ENCODE data around the gene PDE6H.
A peak's percentile ranks its signal among the peaks of the same experiment; 100 is the strongest.

The PDE6H gene

GRCh38 chr12:14946162-14946561 is 26.7 kb upstream of the PDE6H start:
- ATAC-seq (no peak), DNase-seq (no peak)
- H3K4me3 Mint-ChIP-seq = peak overlapping the region in 1 of 2 donors; percentile 95
- no peaks in the 10 kb centered on the region for H3K27me3 Mint-ChIP-seq
- peak overlapping the region; percentile 49 to 88 for H3K27ac Mint-ChIP-seq
- H3K9me3 Mint-ChIP-seq = no peaks in the 10 kb centered on the region
- peaks cover 63% of the 10 kb centered on the region for H3K4me1 Mint-ChIP-seq

GRCh38 chr12:14946861-14947260 is 26.0 kb upstream of the PDE6H start:
- DNase-seq (no peak), ATAC-seq (no peak)
- H3K27ac Mint-ChIP-seq = peak overlapping the region in 1 of 2 donors; percentile 88
- no peaks in the 10 kb centered on the region for H3K9me3 Mint-ChIP-seq
- peaks cover 70% of the 10 kb centered on the region for H3K4me1 Mint-ChIP-seq
- H3K4me3 Mint-ChIP-seq = peak overlapping the region; percentile 67 to 95
- no peaks in the 10 kb centered on the region for H3K27me3 Mint-ChIP-seq

DNA sequence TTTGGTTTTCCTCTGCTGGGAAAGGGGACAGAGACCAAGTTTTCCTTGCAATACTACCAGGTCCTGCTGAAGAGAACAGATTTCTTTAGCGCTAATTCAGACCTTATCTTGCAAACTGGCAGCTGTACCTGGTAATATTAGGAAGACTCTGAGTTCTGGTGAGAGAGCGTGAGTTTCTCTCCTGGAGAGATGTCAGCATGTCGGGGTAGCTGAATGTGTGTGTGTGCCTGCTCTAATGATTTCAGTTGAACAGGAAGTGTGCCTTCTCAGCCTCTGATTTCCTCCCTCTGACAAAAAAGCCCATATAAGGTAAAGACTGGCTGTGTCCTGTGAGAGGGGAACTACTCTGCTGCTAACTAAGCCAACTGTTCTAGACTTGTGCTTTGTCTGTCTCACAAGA is 24.2 kb upstream of the PDE6H start:
- Mint-ChIP-seq H3K4me3 (peak overlapping the region; percentile 81 to 95), H3K9me3 (no peaks in the 10 kb centered on the region), H3K4me1 (peaks cover 87% of the 10 kb centered on the region), H3K27me3 (no peaks in the 10 kb centered on the region), H3K27ac (peak overlapping the region; percentile 85 to 100)
- DNase-seq (peak; percentile 43 to 64), ATAC-seq (peak; percentile 88)

- H3K4me1 Mint-ChIP-seq = peaks cover 93% of the 10 kb centered on the region
- no peaks in the 10 kb centered on the region for H3K27me3 Mint-ChIP-seq
- peak in 1 of 2 donors; percentile 47 for DNase-seq
- ATAC-seq = no peak
- H3K9me3 Mint-ChIP-seq = no peaks in the 10 kb centered on the region
- H3K27ac Mint-ChIP-seq = peak overlapping the region; percentile 56 to 100
- peak overlapping the region; percentile 55 to 95 for H3K4me3 Mint-ChIP-seq
Observed at GRCh38 chr12:14949631-14950030, 23.2 kb upstream of the PDE6H start.

GRCh38 chr12:14950421-14950820 is 22.4 kb upstream of the PDE6H start:
- Mint-ChIP-seq H3K27ac (peak overlapping the region; percentile 0 to 100), H3K9me3 (no peaks in the 10 kb centered on the region), H3K4me3 (peak overlapping the region; percentile 55 to 95), H3K27me3 (no peaks in the 10 kb centered on the region), H3K4me1 (peaks cover 86% of the 10 kb centered on the region)
- ATAC-seq = peak; percentile 50
- DNase-seq = peak in 1 of 2 donors; percentile 58

DNA sequence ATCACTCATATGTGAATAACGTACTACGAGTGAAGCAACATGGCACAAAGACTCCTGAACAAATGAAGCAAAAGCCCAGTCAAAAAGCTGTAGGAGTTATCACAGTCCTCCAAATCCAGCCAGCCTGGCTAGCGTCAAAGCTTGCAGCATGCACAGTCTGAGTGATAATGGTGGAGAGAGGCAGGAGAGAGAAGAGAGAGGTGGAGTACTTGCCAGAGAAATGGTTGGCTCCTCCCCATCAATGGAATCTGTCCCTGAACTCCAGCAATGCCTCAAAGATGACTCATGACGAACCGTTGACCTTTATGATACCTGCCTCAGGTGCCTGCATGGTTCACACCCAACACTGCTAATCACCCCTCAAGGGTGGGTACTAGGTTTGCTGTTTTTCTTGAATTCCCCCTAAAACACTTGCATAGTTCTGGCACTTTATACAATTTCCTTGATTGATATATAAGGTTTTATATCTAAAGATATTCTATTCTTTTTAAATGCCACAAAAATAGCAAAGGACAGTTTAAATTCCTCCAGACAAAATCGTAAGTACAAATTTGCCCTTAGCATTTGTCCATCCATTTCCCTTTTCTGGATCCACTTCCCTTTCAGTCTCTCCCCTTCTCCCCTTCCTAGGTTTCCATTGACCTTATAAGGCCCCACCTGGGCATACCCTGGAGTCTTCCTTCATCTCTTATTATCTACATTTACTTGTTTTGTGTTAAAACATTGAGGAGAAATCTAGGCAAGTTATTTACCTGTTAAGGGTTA is 21.7 kb upstream of the PDE6H start:
- no peaks in the 10 kb centered on the region for H3K9me3 Mint-ChIP-seq
- H3K27ac Mint-ChIP-seq = peak overlapping the region; percentile 91 to 100
- peak overlapping the region; percentile 78 to 95 for H3K4me3 Mint-ChIP-seq
- DNase-seq (peak in 1 of 2 donors; percentile 20), ATAC-seq (no peak)
- peaks cover 81% of the 10 kb centered on the region for H3K4me1 Mint-ChIP-seq
- H3K27me3 Mint-ChIP-seq = no peaks in the 10 kb centered on the region

DNA sequence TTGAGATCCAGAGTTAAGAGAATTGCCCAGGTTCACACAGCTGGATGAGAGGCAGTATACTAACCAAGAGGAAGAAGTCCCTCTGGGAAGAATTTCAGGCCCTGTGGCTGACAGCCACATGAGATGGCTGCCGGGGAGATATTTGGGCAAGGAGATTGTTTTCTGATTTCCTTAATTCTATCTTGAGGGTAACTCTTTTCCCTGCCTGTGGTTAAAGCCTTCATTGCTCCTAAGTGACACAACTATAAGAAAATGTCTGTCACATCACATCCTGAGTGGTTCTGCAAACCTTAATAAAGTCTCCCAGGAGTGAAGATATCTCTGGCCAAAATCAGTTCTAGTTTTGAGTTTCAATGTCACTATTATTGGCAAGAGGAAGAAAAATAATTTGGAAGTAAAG is 21.0 kb upstream of the PDE6H start:
- Mint-ChIP-seq H3K27me3 (no peaks in the 10 kb centered on the region), H3K4me1 (peaks cover 78% of the 10 kb centered on the region), H3K4me3 (peak overlapping the region; percentile 78 to 95), H3K9me3 (no peaks in the 10 kb centered on the region), H3K27ac (peak overlapping the region; percentile 94 to 100)
- ATAC-seq (no peak), DNase-seq (no peak)

DNA sequence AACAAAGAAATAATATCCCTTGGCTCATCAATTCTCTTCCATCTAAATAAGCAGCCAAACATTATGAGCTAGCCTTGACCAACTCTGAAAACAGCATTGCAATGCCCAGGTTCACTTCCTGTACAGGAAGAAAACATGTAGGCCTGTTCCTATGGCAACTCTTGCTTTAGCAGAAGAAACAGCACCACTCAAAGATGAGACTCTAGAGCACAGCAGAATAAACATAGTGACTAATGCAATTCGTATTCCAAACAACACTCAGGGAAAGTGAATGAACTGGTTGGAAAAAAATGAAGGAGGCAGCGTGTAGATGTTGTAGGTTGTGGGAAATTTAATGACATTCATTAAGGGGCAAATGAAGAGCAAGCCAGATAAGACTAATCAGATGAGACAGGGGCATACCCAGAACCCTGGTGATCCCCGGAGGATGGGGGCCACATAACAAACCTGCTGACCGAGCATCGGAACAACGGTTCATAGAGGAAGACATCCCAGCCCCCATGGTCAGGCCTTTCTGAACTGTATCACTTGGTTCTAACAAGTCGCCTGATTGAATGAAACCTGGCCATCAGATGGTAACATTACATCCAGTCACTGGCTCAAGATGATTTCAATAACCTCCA is 20.4 kb upstream of the PDE6H start:
- H3K4me3 Mint-ChIP-seq = peak overlapping the region; percentile 78 to 95
- ATAC-seq = peak; percentile 77
- peak overlapping the region; percentile 94 to 100 for H3K27ac Mint-ChIP-seq
- H3K9me3 Mint-ChIP-seq = no peaks in the 10 kb centered on the region
- H3K4me1 Mint-ChIP-seq = peaks cover 78% of the 10 kb centered on the region
- peak; percentile 36 to 68 for DNase-seq
- H3K27me3 Mint-ChIP-seq = no peaks in the 10 kb centered on the region

- H3K27me3 Mint-ChIP-seq = no peaks in the 10 kb centered on the region
- no peak for DNase-seq
- no peak for ATAC-seq
- H3K9me3 Mint-ChIP-seq = no peaks in the 10 kb centered on the region
- peaks cover 78% of the 10 kb centered on the region for H3K4me1 Mint-ChIP-seq
- H3K27ac Mint-ChIP-seq = peak overlapping the region; percentile 57 to 100
- peak overlapping the region; percentile 69 to 95 for H3K4me3 Mint-ChIP-seq
Observed at GRCh38 chr12:14953752-14954151, 19.1 kb upstream of the PDE6H start.

- Mint-ChIP-seq H3K4me1 (peaks cover 78% of the 10 kb centered on the region), H3K27me3 (no peaks in the 10 kb centered on the region), H3K9me3 (no peaks in the 10 kb centered on the region), H3K27ac (peak overlapping the region; percentile 57 to 100), H3K4me3 (peak overlapping the region; percentile 69 to 95)
- DNase-seq (no peak), ATAC-seq (no peak)
Observed at GRCh38 chr12:14954269-14954668, 18.6 kb upstream of the PDE6H start.

DNA sequence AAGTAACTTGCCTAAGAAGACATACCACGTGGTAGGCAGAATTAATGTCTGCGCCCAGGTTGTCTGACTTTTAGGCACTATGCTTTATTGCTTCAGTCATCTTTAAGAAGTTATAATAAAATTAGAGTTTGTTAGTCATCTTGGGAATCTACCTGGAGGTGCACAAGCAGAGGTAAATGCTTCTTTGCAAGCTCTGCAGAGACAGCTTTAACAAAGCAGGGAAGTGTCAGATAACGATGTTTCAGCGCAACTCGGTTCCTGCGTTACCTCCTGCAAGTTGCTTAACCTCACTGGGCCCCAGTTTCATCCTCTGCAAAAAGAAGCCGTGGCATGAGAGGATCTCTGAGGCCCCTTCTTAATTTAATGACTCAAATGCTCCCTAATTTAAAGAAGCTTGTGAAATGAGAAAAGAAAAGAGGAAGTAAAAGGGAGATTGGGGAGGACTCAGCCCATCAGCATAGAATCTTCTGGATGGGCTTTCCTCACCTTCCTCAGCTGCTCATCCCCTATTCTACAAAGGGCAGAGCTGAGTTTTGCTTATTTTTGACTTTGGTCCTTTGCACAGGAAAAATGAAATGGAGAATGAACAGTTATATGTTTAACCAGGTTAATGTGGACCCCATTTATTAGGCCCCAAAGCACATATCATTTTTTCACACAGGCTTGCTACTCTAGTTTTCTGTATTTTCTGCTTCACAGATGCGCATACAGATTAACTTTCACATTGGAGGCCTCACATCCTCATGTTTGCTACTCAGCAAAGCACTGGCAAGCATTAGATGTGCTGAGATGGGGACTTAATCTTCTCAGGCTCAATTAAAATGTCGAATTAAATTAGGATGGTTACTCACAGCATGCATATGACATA is 16.6 kb upstream of the PDE6H start:
- Mint-ChIP-seq H3K27ac (peak overlapping the region in 1 of 2 donors; percentile 89), H3K4me3 (peak overlapping the region; percentile 93 to 97), H3K27me3 (no peaks in the 10 kb centered on the region)

GRCh38 chr12:14956905-14957304 is 15.9 kb upstream of the PDE6H start:
- no peak for DNase-seq
- Mint-ChIP-seq H3K4me3 (peak overlapping the region; percentile 93 to 97), H3K9me3 (no peaks in the 10 kb centered on the region), H3K4me1 (peaks cover 56% of the 10 kb centered on the region), H3K27me3 (no peaks in the 10 kb centered on the region), H3K27ac (peak overlapping the region in 1 of 2 donors; percentile 75)
- no peak for ATAC-seq

More for the DNA sequence above, 16.6 kb upstream of the PDE6H start:
- ATAC-seq = peak; percentile 33
- peak in 1 of 2 donors; percentile 50 for DNase-seq
- Mint-ChIP-seq H3K9me3 (no peaks in the 10 kb centered on the region), H3K4me1 (peaks cover 63% of the 10 kb centered on the region)

GRCh38 chr12:14957551-14958168 is 15.2 kb upstream of the PDE6H start:
- Mint-ChIP-seq H3K9me3 (no peaks in the 10 kb centered on the region), H3K27me3 (no peaks in the 10 kb centered on the region), H3K4me1 (peaks cover 49% of the 10 kb centered on the region), H3K27ac (peak overlapping the region; percentile 35 to 80), H3K4me3 (peak overlapping the region; percentile 93 to 97)
- ATAC-seq = no peak
- DNase-seq = no peak

DNA sequence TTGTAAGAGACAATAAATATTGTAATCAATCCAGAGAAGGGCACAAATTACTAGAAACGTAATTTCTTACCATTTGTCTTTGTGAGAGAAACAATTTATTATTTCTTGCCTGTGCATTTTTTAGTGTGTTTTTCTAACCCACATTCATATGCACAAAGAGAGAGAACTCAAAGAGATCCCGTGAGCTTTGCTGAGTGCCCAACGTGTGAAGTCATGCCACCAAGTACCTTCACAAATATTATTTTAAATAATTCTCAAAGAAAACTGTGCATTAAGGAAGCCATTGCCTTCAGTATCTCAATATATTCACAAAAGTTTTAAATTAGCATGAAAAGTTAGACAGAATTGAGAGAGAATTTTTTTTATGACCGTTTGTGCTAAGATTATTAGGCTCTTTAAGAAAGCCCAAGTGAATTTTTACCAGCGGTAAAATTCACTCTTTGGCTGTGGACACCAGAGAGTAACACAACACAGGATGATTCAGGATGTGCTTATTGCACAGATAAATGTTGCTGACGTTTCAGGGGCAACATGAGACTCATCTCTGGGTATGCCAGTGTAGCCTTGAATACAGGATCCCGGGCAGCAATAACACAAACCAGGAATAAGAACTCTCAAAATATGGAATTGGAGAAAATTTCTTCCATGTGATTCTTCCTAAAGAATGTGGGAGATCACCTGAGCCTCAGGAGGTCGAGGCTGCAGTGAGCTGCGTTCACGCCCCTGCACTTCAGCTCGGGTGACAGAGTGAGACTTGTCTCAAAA is 14.3 kb upstream of the PDE6H start:
- ATAC-seq (no peak), DNase-seq (no peak)
- Mint-ChIP-seq H3K27ac (peak overlapping the region; percentile 80 to 97), H3K27me3 (no peaks in the 10 kb centered on the region), H3K9me3 (no peaks in the 10 kb centered on the region), H3K4me1 (peaks cover 46% of the 10 kb centered on the region), H3K4me3 (peak overlapping the region; percentile 93 to 97)
